ENCODE measurements around the gene RWDD2A.
A peak's percentile ranks its signal among the peaks of the same experiment; 100 is the strongest.

Gene RWDD2A

DNA sequence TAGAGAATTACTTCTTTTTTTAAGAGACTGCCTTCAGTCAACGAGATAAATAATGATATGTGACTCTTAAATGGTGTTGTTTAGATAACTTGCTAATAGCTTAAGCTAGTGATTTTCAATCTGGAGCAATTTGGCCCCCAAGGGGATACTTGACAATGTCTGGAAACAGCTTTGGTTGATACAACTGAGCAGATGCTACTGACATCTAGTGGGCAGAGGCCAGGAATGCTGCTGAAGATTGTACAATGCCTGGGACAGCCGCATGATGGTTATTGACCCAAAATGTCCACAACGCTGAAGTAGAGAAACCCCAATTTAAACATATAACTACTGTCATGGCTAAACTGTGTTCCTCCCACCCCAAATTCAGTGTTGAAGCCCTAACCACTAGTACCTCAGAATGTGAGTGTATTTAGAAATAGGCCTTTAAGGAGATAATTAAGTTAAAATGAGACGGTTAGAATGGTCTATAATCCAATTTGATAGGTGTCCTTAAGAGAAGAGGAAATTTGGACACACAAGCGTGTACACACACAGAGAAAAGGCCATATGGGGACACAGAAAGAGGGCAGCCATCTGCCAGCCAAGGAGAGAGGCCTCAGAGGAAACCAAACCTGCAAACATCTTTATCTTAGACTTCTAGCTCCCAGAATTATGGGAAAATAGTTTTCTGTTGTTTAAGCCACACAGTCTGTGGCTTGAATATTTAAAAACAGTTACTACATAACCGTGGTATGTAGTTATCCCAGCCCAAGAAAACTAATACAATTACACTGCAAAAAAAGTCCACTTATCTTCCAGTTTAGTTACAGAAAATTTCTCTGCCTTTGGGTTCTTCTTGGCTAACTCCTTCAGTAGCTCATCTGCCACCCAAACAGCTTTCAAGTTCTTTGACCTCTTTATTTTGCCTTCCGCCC lies 22.2 kb downstream of the RWDD2A start:
- DNase-seq (ENCODE audit: low spot score in 2 of 2): peak in 1 of 2 donors; percentile 28
- Mint-ChIP-seq H3K4me1 (no peaks in the 10 kb centered on the region), H3K4me3 (no peak overlapping the region), H3K36me3 (ENCODE audit: insufficient read depth) (no peaks in the 10 kb centered on the region), H3K27me3 (peaks cover 32% of the 10 kb centered on the region), H3K9me3 (no peaks in the 10 kb centered on the region), H3K27ac (ENCODE audit: low read depth) (no peak overlapping the region)
- ATAC-seq (replicated peaks; ENCODE audit: extremely low read depth, poor library complexity, severe bottlenecking): peak; percentile 82

- peaks cover 21% of the 10 kb centered on the region for H3K27me3 Mint-ChIP-seq
- H3K27ac Mint-ChIP-seq (ENCODE audit: low read depth): no peak overlapping the region
- no peaks in the 10 kb centered on the region for H3K9me3 Mint-ChIP-seq
- no peak overlapping the region for H3K4me3 Mint-ChIP-seq
- no peaks in the 10 kb centered on the region for H3K4me1 Mint-ChIP-seq
- ATAC-seq (replicated peaks; ENCODE audit: extremely low read depth, poor library complexity, severe bottlenecking) (no peak), DNase-seq (ENCODE audit: low spot score in 2 of 2) (no peak)
- peaks cover 2% of the 10 kb centered on the region for H3K36me3 Mint-ChIP-seq (ENCODE audit: insufficient read depth)
Observed at GRCh38 chr6:83216806-83217205, 23.6 kb downstream of the RWDD2A start.

DNA sequence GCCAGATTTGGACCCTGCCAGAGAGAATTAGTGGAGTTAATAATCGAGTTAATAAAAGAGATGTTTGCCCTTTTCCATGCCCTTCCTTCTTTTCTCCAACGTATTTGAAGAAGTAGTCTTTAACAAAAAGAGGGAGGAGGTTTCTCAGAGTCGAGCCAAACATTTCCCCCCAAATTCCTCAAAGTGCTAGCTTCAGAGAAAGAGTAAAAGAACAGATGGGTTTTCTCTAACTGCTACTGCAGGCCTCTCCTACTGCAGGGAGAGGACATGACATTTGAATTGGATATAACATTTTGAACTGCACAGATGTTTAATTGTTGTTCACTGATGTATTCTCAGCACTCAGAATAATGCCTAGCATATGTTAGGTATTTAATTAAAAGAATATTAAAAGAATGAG lies 25.5 kb downstream of the RWDD2A start:
- DNase-seq (ENCODE audit: low spot score in 2 of 2): no peak
- H3K27me3 Mint-ChIP-seq: peaks cover 10% of the 10 kb centered on the region
- no peaks in the 10 kb centered on the region for H3K4me1 Mint-ChIP-seq
- no peak overlapping the region for H3K27ac Mint-ChIP-seq (ENCODE audit: low read depth)
- no peak overlapping the region for H3K4me3 Mint-ChIP-seq
- ATAC-seq (replicated peaks; ENCODE audit: extremely low read depth, poor library complexity, severe bottlenecking): no peak
- no peaks in the 10 kb centered on the region for H3K9me3 Mint-ChIP-seq
- peaks cover 2% of the 10 kb centered on the region for H3K36me3 Mint-ChIP-seq (ENCODE audit: insufficient read depth)

- Mint-ChIP-seq H3K4me3 (no peak overlapping the region), H3K36me3 (ENCODE audit: insufficient read depth) (peaks cover 2% of the 10 kb centered on the region), H3K27me3 (no peaks in the 10 kb centered on the region), H3K27ac (ENCODE audit: low read depth) (no peak overlapping the region), H3K4me1 (no peaks in the 10 kb centered on the region), H3K9me3 (no peaks in the 10 kb centered on the region)
- no peak for DNase-seq (ENCODE audit: low spot score in 2 of 2)
- ATAC-seq (replicated peaks; ENCODE audit: extremely low read depth, poor library complexity, severe bottlenecking): no peak
Observed at GRCh38 chr6:83220121-83220520, 27.0 kb downstream of the RWDD2A start.

GRCh38 chr6:83221276-83221675 lies 28.1 kb downstream of the RWDD2A start:
- no peak for DNase-seq (ENCODE audit: low spot score in 2 of 2)
- Mint-ChIP-seq H3K4me1 (no peaks in the 10 kb centered on the region), H3K9me3 (no peaks in the 10 kb centered on the region)

GRCh38 chr6:83221889-83222479 lies 28.8 kb downstream of the RWDD2A start:
- Mint-ChIP-seq H3K36me3 (ENCODE audit: insufficient read depth) (peaks cover 2% of the 10 kb centered on the region), H3K27me3 (no peaks in the 10 kb centered on the region), H3K9me3 (no peaks in the 10 kb centered on the region), H3K27ac (ENCODE audit: low read depth) (no peak overlapping the region), H3K4me1 (no peaks in the 10 kb centered on the region), H3K4me3 (no peak overlapping the region)
- ATAC-seq (replicated peaks; ENCODE audit: extremely low read depth, poor library complexity, severe bottlenecking): no peak
- DNase-seq (ENCODE audit: low spot score in 2 of 2): no peak

More at GRCh38 chr6:83221276-83221675, 28.1 kb downstream of the RWDD2A start:
- H3K4me3 Mint-ChIP-seq: no peak overlapping the region
- H3K36me3 Mint-ChIP-seq (ENCODE audit: insufficient read depth): peaks cover 2% of the 10 kb centered on the region
- no peaks in the 10 kb centered on the region for H3K27me3 Mint-ChIP-seq
- no peak for ATAC-seq (replicated peaks; ENCODE audit: extremely low read depth, poor library complexity, severe bottlenecking)
- no peak overlapping the region for H3K27ac Mint-ChIP-seq (ENCODE audit: low read depth)

DNA sequence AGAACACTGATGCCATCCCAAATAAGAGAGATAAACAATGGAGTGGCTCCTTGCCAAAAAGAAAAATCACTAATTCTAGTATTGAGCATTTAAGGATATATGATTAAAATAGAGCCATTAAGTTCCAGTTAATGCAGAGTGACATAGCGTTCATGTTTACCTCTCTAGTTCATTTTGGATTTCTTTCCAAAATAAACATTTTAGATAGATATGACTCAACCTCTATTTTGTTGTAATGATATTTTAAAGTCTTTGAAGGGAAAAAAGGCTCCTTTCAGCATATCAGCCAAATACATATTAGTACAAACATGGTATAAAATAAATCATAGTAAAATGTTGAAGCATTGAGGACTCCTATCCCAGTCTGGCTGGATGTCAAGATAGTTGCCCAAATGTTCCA lies 33.4 kb downstream of the RWDD2A start:
- Mint-ChIP-seq H3K36me3 (ENCODE audit: insufficient read depth) (no peaks in the 10 kb centered on the region), H3K4me3 (no peak overlapping the region), H3K4me1 (no peaks in the 10 kb centered on the region), H3K27me3 (peaks cover 8% of the 10 kb centered on the region), H3K9me3 (no peaks in the 10 kb centered on the region), H3K27ac (ENCODE audit: low read depth) (no peak overlapping the region)
- DNase-seq (ENCODE audit: low spot score in 2 of 2) (no peak), ATAC-seq (replicated peaks; ENCODE audit: extremely low read depth, poor library complexity, severe bottlenecking) (no peak)

- Mint-ChIP-seq H3K4me3 (no peak overlapping the region), H3K4me1 (no peaks in the 10 kb centered on the region), H3K9me3 (no peaks in the 10 kb centered on the region), H3K36me3 (ENCODE audit: insufficient read depth) (peaks cover 2% of the 10 kb centered on the region), H3K27me3 (peaks cover 26% of the 10 kb centered on the region), H3K27ac (ENCODE audit: low read depth) (no peak overlapping the region)
- no peak for DNase-seq (ENCODE audit: low spot score in 2 of 2)
- ATAC-seq (replicated peaks; ENCODE audit: extremely low read depth, poor library complexity, severe bottlenecking): no peak
Observed at GRCh38 chr6:83231146-83231545, 38.0 kb downstream of the RWDD2A start.

- no peaks in the 10 kb centered on the region for H3K9me3 Mint-ChIP-seq
- peaks cover 16% of the 10 kb centered on the region for H3K27me3 Mint-ChIP-seq
- DNase-seq (ENCODE audit: low spot score in 2 of 2) (no peak), ATAC-seq (replicated peaks; ENCODE audit: extremely low read depth, poor library complexity, severe bottlenecking) (no peak)
- H3K27ac Mint-ChIP-seq (ENCODE audit: low read depth): no peak overlapping the region
- H3K36me3 Mint-ChIP-seq (ENCODE audit: insufficient read depth): no peaks in the 10 kb centered on the region
- no peak overlapping the region for H3K4me3 Mint-ChIP-seq
- no peaks in the 10 kb centered on the region for H3K4me1 Mint-ChIP-seq
Observed at GRCh38 chr6:83247471-83247870, 54.3 kb downstream of the RWDD2A start.
